Measurements from ENCODE around the gene ZNF462. TPM values are rescaled to one million over a fixed set of nuclear protein-coding genes. Genes with fewer than 3 reads are reported as not detected.

ZNF462 gene
- total and polyA plus RNA-seq, 2 experiments from 2014 or later: 40.0 to 101 TPM

GRCh38 chr9:106885451-106885850 is 22.5 kb downstream of the ZNF462 start:
- no peaks in the 10 kb centered on the region for H3F3A ChIP-seq (replicated peaks; ENCODE audit: low read depth)
- peaks cover 76% of the 10 kb centered on the region for H3K4me1 Mint-ChIP-seq
- no peak overlapping the region for H3K4me3 Mint-ChIP-seq
- no peaks in the 10 kb centered on the region for H3K9me3 Mint-ChIP-seq
- no peak for TF ChIP-seq ZNF331 (CRISPR knock-in tag; IDR thresholded peaks at IDR 0.05; ENCODE audit: low read depth)
- TF ChIP-seq POLR2AphosphoS5 (IDR thresholded peaks at IDR 0.05; ENCODE audit: low read depth): no peak
- no peak for TF ChIP-seq CREB1 (CRISPR knock-in tag; IDR thresholded peaks at IDR 0.05; ENCODE audit: low read depth)
- no peak for DNase-seq (ENCODE audit: low spot score)
- 0 out of 2 replicates have a peak, but pooled peaks cover 5% of the 10 kb centered on the region for H3K9me2 ChIP-seq (ENCODE audit: insufficient read depth)
- no peak overlapping the region for H3K4me2 ChIP-seq
- H3K27me3 Mint-ChIP-seq (ENCODE audit: insufficient read depth, low read depth, poor library complexity): no peaks in the 10 kb centered on the region
- H3K27me3 ChIP-seq (ENCODE audit: insufficient read depth): no peaks in the 10 kb centered on the region
- peaks cover 38% of the 10 kb centered on the region for H4K20me1 ChIP-seq (replicated peaks; ENCODE audit: insufficient read depth)
- H3K36me3 ChIP-seq (ENCODE audit: insufficient read depth): no peaks in the 10 kb centered on the region; the same call in 1 of the 2 replicates
- no peak overlapping the region for H3K4me3 ChIP-seq
- no peak overlapping the region for H2AFZ ChIP-seq
- peaks cover 100% of the 10 kb centered on the region for H3K79me2 ChIP-seq (replicated peaks; ENCODE audit: insufficient read depth)
- H3K27ac Mint-ChIP-seq: no peak overlapping the region
- H3K27ac ChIP-seq (ENCODE audit: low read depth): no peak overlapping the region
- peaks cover 39% of the 10 kb centered on the region for H3K36me3 Mint-ChIP-seq (ENCODE audit: low read depth)
- peaks cover 68% of the 10 kb centered on the region for H3K4me1 ChIP-seq (ENCODE audit: insufficient read depth)
- no peak for ATAC-seq

DNA sequence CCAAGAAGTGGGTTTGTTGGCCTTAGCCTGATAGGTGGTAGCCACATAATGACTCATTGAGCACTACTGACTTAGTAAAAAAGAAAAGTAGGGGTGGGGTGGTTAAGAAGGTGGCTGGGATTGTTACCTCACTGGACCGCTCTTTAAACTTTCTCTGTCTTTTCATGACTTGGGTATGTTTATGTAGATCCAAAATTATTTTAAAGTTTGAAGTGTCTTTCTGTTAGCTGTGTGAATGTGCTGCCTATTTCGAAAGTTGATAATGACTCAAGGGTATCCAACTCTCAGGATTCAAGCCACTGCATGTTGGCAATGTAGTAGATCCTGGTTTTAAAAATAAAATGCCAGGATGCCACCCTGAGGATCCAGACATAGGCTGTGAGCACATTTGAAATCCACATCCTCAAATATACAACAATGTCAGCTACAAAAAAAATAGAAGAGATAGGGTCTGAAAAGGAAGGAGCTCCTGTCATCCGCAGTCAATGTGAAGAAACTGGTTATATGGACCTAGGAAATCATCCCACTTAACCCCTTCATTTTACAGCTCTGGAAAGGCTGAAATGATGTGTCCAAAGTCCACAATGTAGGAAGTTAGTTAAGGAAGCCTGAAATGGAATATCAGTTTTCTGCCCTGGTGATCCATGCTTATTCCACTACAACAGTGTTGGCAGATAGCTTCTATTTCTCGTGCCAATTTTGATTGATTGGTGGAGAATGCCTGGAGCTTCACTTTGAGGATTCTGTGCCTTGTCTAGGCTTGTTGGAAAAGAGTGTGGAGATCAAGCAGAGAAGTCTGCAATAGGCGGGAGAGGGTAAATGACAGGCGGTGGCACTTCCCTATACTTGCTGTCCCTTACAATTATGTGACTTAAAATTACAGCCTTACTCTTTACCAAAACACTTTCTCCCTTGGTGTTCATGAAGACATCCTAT is 23.4 kb downstream of the ZNF462 start:
- Histone ChIP-seq H3K4me1 (ENCODE audit: insufficient read depth) (peaks cover 72% of the 10 kb centered on the region), H3K4me2 (no peak overlapping the region), H3F3A (replicated peaks; ENCODE audit: low read depth) (no peaks in the 10 kb centered on the region), H3K79me2 (replicated peaks; ENCODE audit: insufficient read depth) (peaks cover 100% of the 10 kb centered on the region), H3K27ac (ENCODE audit: low read depth) (no peak overlapping the region), H3K9me2 (ENCODE audit: insufficient read depth) (0 out of 2 replicates have a peak, but pooled peaks cover 5% of the 10 kb centered on the region), H3K27me3 (ENCODE audit: insufficient read depth) (no peaks in the 10 kb centered on the region), H3K36me3 (ENCODE audit: insufficient read depth) (no peaks in the 10 kb centered on the region; the same call in 1 of the 2 replicates), H4K20me1 (replicated peaks; ENCODE audit: insufficient read depth) (peaks cover 31% of the 10 kb centered on the region), H2AFZ (no peak overlapping the region), H3K4me3 (no peak overlapping the region)
- Mint-ChIP-seq H3K27ac (no peak overlapping the region), H3K36me3 (ENCODE audit: low read depth) (peaks cover 32% of the 10 kb centered on the region), H3K4me3 (no peak overlapping the region), H3K9me3 (no peaks in the 10 kb centered on the region), H3K4me1 (peaks cover 76% of the 10 kb centered on the region), H3K27me3 (ENCODE audit: insufficient read depth, low read depth, poor library complexity) (no peaks in the 10 kb centered on the region)
- no peak for DNase-seq (ENCODE audit: low spot score)
- no peak for TF ChIP-seq CREB1 (CRISPR knock-in tag; IDR thresholded peaks at IDR 0.05; ENCODE audit: low read depth)
- TF ChIP-seq NANOG (IDR thresholded peaks at IDR 0.05; ENCODE audit: borderline replicate concordance): no peak
- TF ChIP-seq EZH2phosphoT487 (IDR thresholded peaks at IDR 0.05; ENCODE audit: unreplicated experiment): no peak
- ATAC-seq: no peak

- Histone ChIP-seq H3K4me3 (no peak overlapping the region), H3K27me3 (ENCODE audit: insufficient read depth) (no peaks in the 10 kb centered on the region), H3K9me2 (ENCODE audit: insufficient read depth) (0 out of 2 replicates have a peak, but pooled peaks cover 5% of the 10 kb centered on the region), H4K20me1 (replicated peaks; ENCODE audit: insufficient read depth) (peaks cover 29% of the 10 kb centered on the region), H3K4me1 (ENCODE audit: insufficient read depth) (peaks cover 72% of the 10 kb centered on the region), H3K4me2 (no peak overlapping the region), H3K27ac (ENCODE audit: low read depth) (no peak overlapping the region), H3F3A (replicated peaks; ENCODE audit: low read depth) (no peaks in the 10 kb centered on the region), H3K36me3 (ENCODE audit: insufficient read depth) (no peaks in the 10 kb centered on the region; the same call in 1 of the 2 replicates), H2AFZ (no peak overlapping the region), H3K79me2 (replicated peaks; ENCODE audit: insufficient read depth) (peaks cover 100% of the 10 kb centered on the region)
- H3K4me3 Mint-ChIP-seq: no peak overlapping the region
- no peak for TF ChIP-seq POLR2AphosphoS5 (IDR thresholded peaks at IDR 0.05; ENCODE audit: low read depth)
- no peak for TF ChIP-seq EZH2phosphoT487 (IDR thresholded peaks at IDR 0.05; ENCODE audit: unreplicated experiment)
- TF ChIP-seq, protein P1, sequence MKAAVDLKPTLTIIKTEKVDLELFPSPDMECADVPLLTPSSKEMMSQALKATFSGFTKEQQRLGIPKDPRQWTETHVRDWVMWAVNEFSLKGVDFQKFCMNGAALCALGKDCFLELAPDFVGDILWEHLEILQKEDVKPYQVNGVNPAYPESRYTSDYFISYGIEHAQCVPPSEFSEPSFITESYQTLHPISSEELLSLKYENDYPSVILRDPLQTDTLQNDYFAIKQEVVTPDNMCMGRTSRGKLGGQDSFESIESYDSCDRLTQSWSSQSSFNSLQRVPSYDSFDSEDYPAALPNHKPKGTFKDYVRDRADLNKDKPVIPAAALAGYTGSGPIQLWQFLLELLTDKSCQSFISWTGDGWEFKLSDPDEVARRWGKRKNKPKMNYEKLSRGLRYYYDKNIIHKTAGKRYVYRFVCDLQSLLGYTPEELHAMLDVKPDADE (IDR thresholded peaks at IDR 0.05): no peak
- no peak for TF ChIP-seq NANOG (IDR thresholded peaks at IDR 0.05; ENCODE audit: borderline replicate concordance)
- TF ChIP-seq, protein P2, sequence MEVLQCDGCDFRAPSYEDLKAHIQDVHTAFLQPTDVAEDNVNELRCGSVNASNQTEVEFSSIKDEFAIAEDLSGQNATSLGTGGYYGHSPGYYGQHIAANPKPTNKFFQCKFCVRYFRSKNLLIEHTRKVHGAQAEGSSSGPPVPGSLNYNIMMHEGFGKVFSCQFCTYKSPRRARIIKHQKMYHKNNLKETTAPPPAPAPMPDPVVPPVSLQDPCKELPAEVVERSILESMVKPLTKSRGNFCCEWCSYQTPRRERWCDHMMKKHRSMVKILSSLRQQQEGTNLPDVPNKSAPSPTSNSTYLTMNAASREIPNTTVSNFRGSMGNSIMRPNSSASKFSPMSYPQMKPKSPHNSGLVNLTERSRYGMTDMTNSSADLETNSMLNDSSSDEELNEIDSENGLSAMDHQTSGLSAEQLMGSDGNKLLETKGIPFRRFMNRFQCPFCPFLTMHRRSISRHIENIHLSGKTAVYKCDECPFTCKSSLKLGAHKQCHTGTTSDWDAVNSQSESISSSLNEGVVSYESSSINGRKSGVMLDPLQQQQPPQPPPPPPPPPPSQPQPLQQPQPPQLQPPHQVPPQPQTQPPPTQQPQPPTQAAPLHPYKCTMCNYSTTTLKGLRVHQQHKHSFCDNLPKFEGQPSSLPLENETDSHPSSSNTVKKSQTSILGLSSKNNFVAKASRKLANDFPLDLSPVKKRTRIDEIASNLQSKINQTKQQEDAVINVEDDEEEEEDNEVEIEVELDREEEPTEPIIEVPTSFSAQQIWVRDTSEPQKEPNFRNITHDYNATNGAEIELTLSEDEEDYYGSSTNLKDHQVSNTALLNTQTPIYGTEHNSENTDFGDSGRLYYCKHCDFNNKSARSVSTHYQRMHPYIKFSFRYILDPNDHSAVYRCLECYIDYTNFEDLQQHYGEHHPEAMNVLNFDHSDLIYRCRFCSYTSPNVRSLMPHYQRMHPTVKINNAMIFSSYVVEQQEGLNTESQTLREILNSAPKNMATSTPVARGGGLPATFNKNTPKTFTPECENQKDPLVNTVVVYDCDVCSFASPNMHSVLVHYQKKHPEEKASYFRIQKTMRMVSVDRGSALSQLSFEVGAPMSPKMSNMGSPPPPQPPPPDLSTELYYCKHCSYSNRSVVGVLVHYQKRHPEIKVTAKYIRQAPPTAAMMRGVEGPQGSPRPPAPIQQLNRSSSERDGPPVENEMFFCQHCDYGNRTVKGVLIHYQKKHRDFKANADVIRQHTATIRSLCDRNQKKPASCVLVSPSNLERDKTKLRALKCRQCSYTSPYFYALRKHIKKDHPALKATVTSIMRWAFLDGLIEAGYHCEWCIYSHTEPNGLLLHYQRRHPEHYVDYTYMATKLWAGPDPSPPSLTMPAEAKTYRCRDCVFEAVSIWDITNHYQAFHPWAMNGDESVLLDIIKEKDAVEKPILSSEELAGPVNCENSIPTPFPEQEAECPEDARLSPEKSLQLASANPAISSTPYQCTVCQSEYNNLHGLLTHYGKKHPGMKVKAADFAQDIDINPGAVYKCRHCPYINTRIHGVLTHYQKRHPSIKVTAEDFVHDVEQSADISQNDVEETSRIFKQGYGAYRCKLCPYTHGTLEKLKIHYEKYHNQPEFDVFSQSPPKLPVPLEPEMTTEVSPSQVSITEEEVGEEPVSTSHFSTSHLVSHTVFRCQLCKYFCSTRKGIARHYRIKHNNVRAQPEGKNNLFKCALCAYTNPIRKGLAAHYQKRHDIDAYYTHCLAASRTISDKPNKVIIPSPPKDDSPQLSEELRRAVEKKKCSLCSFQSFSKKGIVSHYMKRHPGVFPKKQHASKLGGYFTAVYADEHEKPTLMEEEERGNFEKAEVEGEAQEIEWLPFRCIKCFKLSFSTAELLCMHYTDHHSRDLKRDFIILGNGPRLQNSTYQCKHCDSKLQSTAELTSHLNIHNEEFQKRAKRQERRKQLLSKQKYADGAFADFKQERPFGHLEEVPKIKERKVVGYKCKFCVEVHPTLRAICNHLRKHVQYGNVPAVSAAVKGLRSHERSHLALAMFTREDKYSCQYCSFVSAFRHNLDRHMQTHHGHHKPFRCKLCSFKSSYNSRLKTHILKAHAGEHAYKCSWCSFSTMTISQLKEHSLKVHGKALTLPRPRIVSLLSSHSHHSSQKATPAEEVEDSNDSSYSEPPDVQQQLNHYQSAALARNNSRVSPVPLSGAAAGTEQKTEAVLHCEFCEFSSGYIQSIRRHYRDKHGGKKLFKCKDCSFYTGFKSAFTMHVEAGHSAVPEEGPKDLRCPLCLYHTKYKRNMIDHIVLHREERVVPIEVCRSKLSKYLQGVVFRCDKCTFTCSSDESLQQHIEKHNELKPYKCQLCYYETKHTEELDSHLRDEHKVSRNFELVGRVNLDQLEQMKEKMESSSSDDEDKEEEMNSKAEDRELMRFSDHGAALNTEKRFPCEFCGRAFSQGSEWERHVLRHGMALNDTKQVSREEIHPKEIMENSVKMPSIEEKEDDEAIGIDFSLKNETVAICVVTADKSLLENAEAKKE (CRISPR knock-in tag; IDR thresholded peaks at IDR 0.05): no peak
- no peaks in the 10 kb centered on the region for H3K9me3 Mint-ChIP-seq
- no peak for ATAC-seq
- no peaks in the 10 kb centered on the region for H3K27me3 Mint-ChIP-seq (ENCODE audit: insufficient read depth, low read depth, poor library complexity)
- H3K4me1 Mint-ChIP-seq: peaks cover 78% of the 10 kb centered on the region
- no peak overlapping the region for H3K27ac Mint-ChIP-seq
- H3K36me3 Mint-ChIP-seq (ENCODE audit: low read depth): peaks cover 27% of the 10 kb centered on the region
- no peak for DNase-seq (ENCODE audit: low spot score)
Observed at GRCh38 chr9:106887066-106887465, 24.1 kb downstream of the ZNF462 start.
